K562 (cell line): Measurements from ENCODE around the gene AGBL1. TPM values are rescaled to one million over a fixed set of nuclear protein-coding genes. Genes with fewer than 3 reads are reported as not detected.

Experiments
- ATAC-seq: fragments of 200-7000 bp; cut with Tn5 transposase; 3 replicates; pipeline ENCODE4 v1.9.1; 2020; ENCODE audit warnings: moderate library complexity
- BruUV-seq: library from RNA; stranded (reverse); fragments of 400-500 nt; replicated peaks from 2 replicates; lab custom pipeline; 2021; lab: Mats Ljungman, UMichigan
- CTCF ChIA-PET: fragments of 300-600 bp; formaldehyde crosslinking; extraction: SDS; loops from one replicate; lab custom pipeline; 2021; ENCODE audit warnings: low intra/inter-chr PET ratio; lab: Yijun Ruan, JAX
- POLR2A ChIA-PET: fragments of 300-600, 350-650 bp; sonication (Branson Sonifier 250); formaldehyde crosslinking; extraction: SDS; loops from one replicate; lab custom pipeline; 2021; ENCODE audit warnings: antibody characterized with exemption, inconsistent platforms; lab: Yijun Ruan, JAX
- DNase-seq, 4 experiments: peaks; one replicate each; pipeline versions ENCODE4 v3.0.0 to v3.0.0-alpha.2; 2011 to 2018; ENCODE audit warnings: low spot score in 3 of 4, mixed read lengths in 3 of 4; ENCODE audit errors: extremely low read depth in 1 of 4
- FAIRE-seq: peaks from 2 replicates; lab custom pipeline; 2011; peaks lifted over from hg19 to GRCh38; lab: Jason Lieb, UNC
- H2AFZ ChIP-seq: 2 replicates; pipeline ENCODE4 v1.6.0; 2011; ENCODE audit warnings: low read depth, low read length, control low read depth, inconsistent platforms
- H3K27ac ChIP-seq: fragments of 200-600 bp; 3 replicates; pipeline ENCODE4 v1.8.0; 2011; ENCODE audit warnings: low read depth, mild to moderate bottlenecking, control low read depth, inconsistent platforms, low read length, moderate library complexity, mixed read lengths; ENCODE audit errors: extremely low read depth
- H3K27me3 ChIP-seq, 2 experiments: fragments of 300-600 bp in 1 of 2; 2 replicates in 1 of 2; 3 replicates in 1 of 2; pipeline versions ENCODE4 v1.6.0 to v1.8.0; 2011; ENCODE audit warnings: inconsistent platforms in 2 of 2, low read length in 2 of 2, mild to moderate bottlenecking in 1 of 2, mixed read lengths in 1 of 2, moderate library complexity in 1 of 2; ENCODE audit not compliant: control insufficient read depth in 2 of 2, insufficient read depth in 2 of 2
- H3K36me3 ChIP-seq: fragments of 300-600 bp; 3 replicates; pipeline ENCODE4 v1.8.0; 2011; ENCODE audit warnings: mild to moderate bottlenecking, low read length, inconsistent platforms; ENCODE audit not compliant: control insufficient read depth, insufficient read depth
- H3K4me1 ChIP-seq, 2 experiments: fragments of 200-600 bp in 1 of 2; replicated peaks in 1 of 2; 2 replicates in 1 of 2; 3 replicates in 1 of 2; pipeline versions ENCODE4 v1.5.1 to v1.8.0; 2011; ENCODE audit warnings: inconsistent platforms in 2 of 2, low read length in 2 of 2, mild to moderate bottlenecking in 1 of 2, mixed read lengths in 1 of 2, moderate library complexity in 1 of 2; ENCODE audit not compliant: control insufficient read depth in 2 of 2, insufficient read depth in 2 of 2
- H3K4me2 ChIP-seq: 2 replicates; pipeline ENCODE4 v1.6.1; 2011; ENCODE audit warnings: low read length, control low read depth, inconsistent platforms, mixed read lengths; ENCODE audit not compliant: insufficient read depth
- H3K4me3 ChIP-seq: fragments of 200-600 bp; sonication (generic), shearing (Covaris generic); 2 replicates; pipeline ENCODE4 v1.5.1; 2016; ENCODE audit warnings: control low read depth, inconsistent platforms
- H3K79me2 ChIP-seq: fragments of 200-600 bp; 3 replicates; pipeline ENCODE4 v1.8.0; 2011; ENCODE audit warnings: low read length, inconsistent platforms; ENCODE audit not compliant: control insufficient read depth, insufficient read depth
- H3K9ac ChIP-seq, 2 experiments: 2 replicates each; pipeline versions ENCODE4 v1.6.0 to v1.6.1; 2011; ENCODE audit warnings: low read depth in 2 of 2, low read length in 2 of 2, control low read depth in 1 of 2, inconsistent platforms in 1 of 2, mild to moderate bottlenecking in 1 of 2, mixed read lengths in 1 of 2; ENCODE audit not compliant: insufficient read depth in 1 of 2
- H3K9me1 ChIP-seq: one replicate; pipeline ENCODE4 v1.6.0; 2011; ENCODE audit warnings: inconsistent platforms, mild to moderate bottlenecking, low read length, moderate library complexity; ENCODE audit not compliant: control insufficient read depth, insufficient read depth
- H3K9me3 ChIP-seq: replicated peaks from 2 replicates; pipeline ENCODE4 v1.5.1; 2011; ENCODE audit warnings: low read depth, low read length, inconsistent platforms; ENCODE audit not compliant: control insufficient read depth, insufficient read depth
- H4K20me1 ChIP-seq: replicated peaks from 2 replicates; pipeline ENCODE4 v1.6.1; 2011; ENCODE audit warnings: low read length, inconsistent platforms, mixed read lengths; ENCODE audit not compliant: control insufficient read depth, insufficient read depth
- CCNT2 ChIP-seq: IDR thresholded peaks from 2 replicates; pipeline ENCODE4 v1.6.1; 2011; ENCODE audit warnings: borderline replicate concordance, low read depth, mild to moderate bottlenecking, moderate library complexity, mixed read lengths, low read length; ENCODE audit not compliant: insufficient read length; ENCODE audit errors: extremely low read depth
- EHMT2 ChIP-seq: fragments of 450-650 bp; IDR thresholded peaks from 2 replicates; pipeline ENCODE4 v1.6.1; 2018; ENCODE audit warnings: antibody characterized with exemption
- MCM7 ChIP-seq, 2 experiments: fragments of 450-650 bp; IDR thresholded peaks; 2 replicates each; pipeline ENCODE4 v1.6.1; 2016 to 2018
- NFIC ChIP-seq: fragments of 450-650 bp; IDR thresholded peaks from 2 replicates; pipeline ENCODE4 v1.6.1; 2017; ENCODE audit warnings: mild to moderate bottlenecking, inconsistent platforms
- RBM39 ChIP-seq: fragments of 200-400 bp; formaldehyde crosslinking; optimal IDR thresholded peaks from 2 replicates; pipeline ENCODE3; 2018; ENCODE audit warnings: low read depth, low read length
- TRIM28 ChIP-seq: fragments of 450-650 bp; IDR thresholded peaks from 2 replicates; pipeline ENCODE4 v1.6.1; 2017
- ZNF316 ChIP-seq: fragments of 450-650 bp; IDR thresholded peaks from 2 replicates; pipeline ENCODE4 v1.6.1; 2016
- ZNF668 ChIP-seq: fragments of 250-450 bp; sonication (Bioruptor Pico); IDR thresholded peaks from 2 replicates; pipeline ENCODE4 v1.8.0; 2022; ENCODE audit warnings: mild to moderate bottlenecking, inconsistent platforms
- ZNF77 ChIP-seq: fragments of 250-450 bp; sonication (Bioruptor Pico); IDR thresholded peaks from 2 replicates; pipeline ENCODE4 v1.5.0; 2020
- WGBS: fragments of 100-300 bp; shearing (Covaris generic); methylation state at CpG from one replicate; pipeline ENCODE4 v1.1.6; 2016; ENCODE audit warnings: low coverage, mixed read lengths; ENCODE audit not compliant: insufficient coverage; ENCODE audit errors: missing lambda C conversion rate; 5-methylcytosine and 5-hydroxymethylcytosine counted together
- in situ Hi-C: fragments of 300-500 bp; cut with MboI; formaldehyde crosslinking; loops from 4 replicates; pipeline ENCODE4 v1.15.0; 2018; ENCODE audit warnings: inconsistent platforms, mixed read lengths
- intact Hi-C: fragments of 100-400 bp; cut with micrococcal nuclease; formaldehyde crosslinking; loops from 2 replicates; pipeline ENCODE4 v1.14.2; 2022
- polyA plus RNA-seq, 8 experiments: library from polyadenylated mRNA; depleted of rRNA in 4 of 8; stranded (reverse) in 5 of 8; unstranded in 3 of 8; fragments of >200 nt; fragmentation: Nextera tagmentation in 2 of 8; fragmentation: Illumina TruSeq in 1 of 8; extraction: Ambion mirVana in 2 of 8; extraction: Trizol in 1 of 8; gene quantifications; 2 replicates each; pipeline versions ENCODE4 v1.2.1 to v1.2.3, GENCODE V29; 2011 to 2014; ENCODE audit warnings: inconsistent platforms in 1 of 8, missing spikeins in 1 of 8
- total RNA-seq, 7 experiments: library from RNA; depleted of rRNA in 6 of 7; stranded (reverse); fragments of >200 nt in 6 of 7; fragmentation: Illumina TruSeq in 2 of 7; extraction: Trizol in 2 of 7; gene quantifications; 2 replicates each; pipeline versions ENCODE4 v1.2.1 to v1.2.3, GENCODE V29; 2011 to 2021; ENCODE audit warnings: low replicate concordance in 1 of 7

AGBL1 gene
- total and polyA plus RNA-seq, 9 of the 15 experiments (the other 6 are each of a cell fraction or from before 2014, with no cell fraction given), result not detected

DNA sequence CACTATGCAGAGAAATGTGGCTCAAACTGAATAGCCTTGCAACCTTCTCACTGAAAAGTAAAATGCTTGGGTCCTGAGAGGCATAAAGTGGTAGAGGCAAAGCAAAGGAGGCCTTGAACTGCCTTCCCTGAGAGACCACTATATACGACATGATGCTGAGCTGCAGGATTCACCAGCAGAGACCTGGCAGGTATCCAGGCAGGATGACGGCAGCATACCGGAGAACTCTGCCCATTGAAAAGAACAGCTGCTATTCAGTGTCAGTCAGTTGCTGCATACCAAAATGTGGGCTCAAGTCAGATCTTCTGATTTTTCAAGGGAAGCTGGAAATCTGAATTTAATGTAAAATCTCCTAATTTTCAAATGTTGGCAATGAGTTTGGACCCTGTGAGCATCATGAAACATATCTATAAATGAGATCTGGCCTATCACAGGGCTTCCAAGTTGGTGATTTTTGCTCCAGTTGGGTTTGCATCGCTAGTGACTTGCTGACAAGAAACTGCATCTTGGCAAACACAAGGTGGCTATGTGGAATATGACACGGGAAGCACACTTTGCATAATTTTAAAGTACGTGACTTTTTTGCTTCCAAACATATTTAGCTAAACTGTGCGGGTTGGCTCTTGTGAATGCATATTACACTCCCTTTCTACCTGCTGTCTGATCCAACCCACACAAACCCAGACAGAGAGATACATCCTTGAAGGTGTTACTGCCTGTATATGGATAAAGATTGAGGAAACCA, 529.0 kb downstream of the AGBL1 start:
- Histone ChIP-seq H3K4me2 (no peak overlapping the region), H3K4me3 (no peak overlapping the region), H3K36me3 (no peaks in the 10 kb centered on the region), H3K27me3 (no peaks in the 10 kb centered on the region), H3K9ac (no peak overlapping the region), H3K9me3 (no peaks in the 10 kb centered on the region), H2AFZ (no peak overlapping the region), H3K27ac (no peak overlapping the region), H3K79me2 (no peaks in the 10 kb centered on the region), H4K20me1 (no peaks in the 10 kb centered on the region)
- no peak for DNase-seq
- intact Hi-C loops (no loop called here), in situ Hi-C loops (no loop called here)
- ChIA-PET CTCF (no interaction called here), POLR2A (no interaction called here)
- no TSS peak for BruUV-seq
- no peak for FAIRE-seq
- no peak for ATAC-seq
- TF ChIP-seq CCNT2, result no peak
- TF ChIP-seq ZNF316, result no peak
- no peak for TF ChIP-seq ZNF668 (CRISPR knock-in tag)
- no peak for TF ChIP-seq MCM7 (IDR thresholded peaks at IDR 0.05)
- no peak for TF ChIP-seq TRIM28
- no peak for TF ChIP-seq NFIC
- TF ChIP-seq ZNF77 (CRISPR knock-in tag), result no peak
- TF ChIP-seq, all 486 proteins: peak for 0
- no peaks in the 10 kb centered on the region for H3K4me1 ChIP-seq
- 2% methylated on average over 7 of the region's 7 CpGs for WGBS
- no peaks in the 10 kb centered on the region for H3K9me1 ChIP-seq

DNA sequence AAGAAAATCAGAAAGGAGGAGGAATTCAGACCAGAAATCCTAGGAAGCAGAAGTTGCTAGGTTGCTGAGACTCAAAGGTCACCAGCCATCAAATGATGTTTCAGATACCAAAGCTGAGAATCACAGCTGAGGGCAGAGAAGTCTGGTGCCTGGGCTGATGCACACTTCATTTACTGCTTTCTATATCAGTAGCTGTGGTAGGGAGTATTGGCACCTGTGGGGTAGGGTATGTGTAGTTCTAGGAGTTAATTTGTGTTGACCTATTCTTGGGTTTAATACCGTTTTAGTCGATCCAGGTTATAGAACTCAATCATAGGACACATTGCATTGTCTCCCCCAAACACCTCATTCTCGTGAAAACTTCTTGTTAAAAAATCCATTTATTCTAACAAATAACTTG, 529.6 kb downstream of the AGBL1 start:
- H3K4me3 ChIP-seq, result no peak overlapping the region
- no peak overlapping the region for H3K27ac ChIP-seq
- BruUV-seq, result no TSS peak
- no peaks in the 10 kb centered on the region for H3K9me1 ChIP-seq
- ATAC-seq (no peak), DNase-seq (no peak), FAIRE-seq (no peak)
- H3K9me3 ChIP-seq, result no peaks in the 10 kb centered on the region
- no peaks in the 10 kb centered on the region for H4K20me1 ChIP-seq
- no peaks in the 10 kb centered on the region for H3K4me1 ChIP-seq
- no peaks in the 10 kb centered on the region for H3K27me3 ChIP-seq
- TF ChIP-seq EHMT2, result no peak
- no peak for TF ChIP-seq RBM39
- WGBS, result 0% methylated on average over 3 of the region's 3 CpGs
- no peaks in the 10 kb centered on the region for H3K79me2 ChIP-seq
- CTCF ChIA-PET, result no interaction called here
- H3K4me2 ChIP-seq, result no peak overlapping the region
- no peaks in the 10 kb centered on the region for H3K36me3 ChIP-seq
- intact Hi-C loops, result no loop called here
- in situ Hi-C loops, result no loop called here
- no peak overlapping the region for H2AFZ ChIP-seq
- no peak overlapping the region for H3K9ac ChIP-seq
- POLR2A ChIA-PET, result no interaction called here
